NK-92 treated with Interleukin-12 subunit alpha and Interleukin-12 subunit beta, amount 100 ng/mL, for 24 hours (cell line): ENCODE data around the gene ZC3H7A.

Experiments
- DNase-seq: peaks from one replicate; lab custom pipeline; 2025; lab: John Stamatoyannopoulos, UW

The ZC3H7A gene

GRCh38 chr16:11735787-11736186 lies 61.3 kb downstream of the ZC3H7A start:
- no peak for DNase-seq

GRCh38 chr16:11734653-11735043 lies 62.4 kb downstream of the ZC3H7A start:
- DNase-seq = no peak

- no peak for DNase-seq
Observed at GRCh38 chr16:11734025-11734652, 62.9 kb downstream of the ZC3H7A start.

GRCh38 chr16:11731222-11731621 lies 65.8 kb downstream of the ZC3H7A start:
- no peak for DNase-seq

GRCh38 chr16:11729787-11730186 lies 67.3 kb downstream of the ZC3H7A start:
- DNase-seq = no peak

- no peak for DNase-seq
Observed at GRCh38 chr16:11727796-11728543, 69.1 kb downstream of the ZC3H7A start.

- no peak for DNase-seq
Observed at GRCh38 chr16:11726008-11726407, 71.0 kb downstream of the ZC3H7A start.

GRCh38 chr16:11725457-11725856 lies 71.6 kb downstream of the ZC3H7A start:
- DNase-seq = no peak

- DNase-seq = no peak
Observed at GRCh38 chr16:11722468-11722808, 74.6 kb downstream of the ZC3H7A start.

- DNase-seq = no peak
Observed at GRCh38 chr16:11721781-11722467, 75.1 kb downstream of the ZC3H7A start.

- no peak for DNase-seq
Observed at GRCh38 chr16:11719762-11720161, 77.3 kb downstream of the ZC3H7A start.

- DNase-seq = no peak
Observed at GRCh38 chr16:11719171-11719570, 77.9 kb downstream of the ZC3H7A start.

- DNase-seq = no peak
Observed at GRCh38 chr16:11717811-11718210, 79.2 kb downstream of the ZC3H7A start.

- no peak for DNase-seq
Observed at GRCh38 chr16:11716336-11716735, 80.7 kb downstream of the ZC3H7A start.

- no peak for DNase-seq
Observed at GRCh38 chr16:11715246-11715947, 81.7 kb downstream of the ZC3H7A start.

- DNase-seq = no peak
Observed at GRCh38 chr16:11712122-11712521, 84.9 kb downstream of the ZC3H7A start.

- no peak for DNase-seq
Observed at GRCh38 chr16:11711662-11712061, 85.4 kb downstream of the ZC3H7A start.

GRCh38 chr16:11708421-11708820 lies 88.6 kb downstream of the ZC3H7A start:
- DNase-seq = no peak

- DNase-seq = no peak
Observed at GRCh38 chr16:11707679-11708197, 89.3 kb downstream of the ZC3H7A start.

- no peak for DNase-seq
Observed at GRCh38 chr16:11706180-11706742, 90.8 kb downstream of the ZC3H7A start.

- DNase-seq = no peak
Observed at GRCh38 chr16:11705311-11706025, 91.6 kb downstream of the ZC3H7A start.
